Spleen (tissue), 11 donors: ENCODE data around the gene ABHD17B. TPM values are rescaled to one million over a fixed set of nuclear protein-coding genes. Genes with fewer than 3 reads are reported as not detected.
"Not testable (repeated sequence)": the region's sequence is repeated elsewhere in the genome, so short reads cannot be mapped to it uniquely, and the experiment has no call there.

Source experiments
- DNase-seq: peaks from one replicate; pipeline ENCODE4 v3.0.0-alpha.2; 2020
- H3K27ac ChIP-seq, 8 donors: fragments of 200-600 bp; sonication (generic) in 7 of 8; 1 replicate in 4 of 8; 2 replicates in 4 of 8; pipeline versions ENCODE4 v1.5.0 to v1.8.0; 2016 to 2021; ENCODE audit warnings: inconsistent platforms in 4 of 8, mild to moderate bottlenecking in 4 of 8, moderate library complexity in 1 of 8
- H3K27me3 ChIP-seq, 7 donors: fragments of 200-600 bp; sonication (generic) in 6 of 7; replicated peaks in 1 of 7; 1 replicate in 4 of 7; 2 replicates in 3 of 7; pipeline versions ENCODE4 v1.5.0 to v1.8.0; 2016 to 2021; ENCODE audit warnings: inconsistent platforms in 3 of 7, mild to moderate bottlenecking in 1 of 7
- H3K36me3 ChIP-seq, 6 donors: fragments of 200-600 bp; sonication (generic) in 5 of 6; 1 replicate in 4 of 6; 2 replicates in 2 of 6; pipeline versions ENCODE4 v1.5.0 to v1.8.0; 2016 to 2021; ENCODE audit warnings: inconsistent platforms in 2 of 6
- H3K4me1 ChIP-seq, 6 donors: fragments of 200-600 bp; sonication (generic) in 5 of 6; 1 replicate in 3 of 6; 2 replicates in 3 of 6; pipeline versions ENCODE4 v1.5.0 to v1.8.0; 2016 to 2021; ENCODE audit warnings: inconsistent platforms in 3 of 6
- H3K4me3 ChIP-seq, 8 donors: fragments of 200-600 bp; sonication (generic) in 7 of 8; 1 replicate in 4 of 8; 2 replicates in 4 of 8; pipeline versions ENCODE4 v1.5.0 to v1.8.0; 2016 to 2021; ENCODE audit warnings: inconsistent platforms in 4 of 8, mild to moderate bottlenecking in 4 of 8, moderate library complexity in 2 of 8
- H3K9me3 ChIP-seq, 8 donors: fragments of 200-600 bp; sonication (generic) in 7 of 8; 1 replicate in 4 of 8; 2 replicates in 4 of 8; pipeline versions ENCODE4 v1.5.0 to v1.8.0; 2016 to 2021; ENCODE audit warnings: inconsistent platforms in 4 of 8
- POLR2A ChIP-seq, 3 donors: fragments of 450-650 bp; IDR thresholded peaks; one replicate each; pipeline ENCODE4 v1.5.1; 2017; ENCODE audit warnings: antibody characterized with exemption in 3 of 3, mild to moderate bottlenecking in 1 of 3
- POLR2AphosphoS5 ChIP-seq, 3 donors: sonication (generic); formaldehyde crosslinking; IDR thresholded peaks; one replicate each; pipeline ENCODE4 v1.5.1; 2017; ENCODE audit warnings: antibody characterized with exemption in 3 of 3
- WGBS, 5 donors: extraction: QIAGEN DNeasy Blood & Tissue Kit in 3 of 5; methylation state at CpG; one replicate each; pipeline versions ENCODE4 v1.1.5 to v1.1.7; 2013 to 2018; 5-methylcytosine and 5-hydroxymethylcytosine counted together
- intact Hi-C: fragments of 100-400 bp; cut with DNase I; formaldehyde crosslinking; loops from one replicate; pipeline ENCODE4 v1.15.0; 2023; ENCODE audit warnings: low total_unique reads
- polyA plus RNA-seq, 3 donors: library from polyadenylated mRNA; stranded (reverse); fragments of 200-250 nt; gene quantifications; one replicate each; pipeline ENCODE4 v1.2.1, GENCODE V29; 2013
- total RNA-seq, 7 donors: library from RNA; depleted of rRNA in 3 of 7; stranded (reverse); fragments of >200 nt in 3 of 7; fragmentation: NEBNext Ultra II Directional in 4 of 7; extraction: Animal tissue kit (Norgen Biotek cat#: 25700) in 4 of 7; gene quantifications; one replicate each; pipeline versions ENCODE4 v1.1.0 to v1.2.1, GENCODE V29; 2016 to 2021
- TF ChIP-seq, protein P1 (sequence below), 11 experiments: fragments of 200-600 bp in 7 of 11; fragments of 450-650 bp in 4 of 11; sonication (generic) in 4 of 11; IDR thresholded peaks in 8 of 11; conservative IDR thresholded peaks in 3 of 11; 1 replicate in 7 of 11; 2 replicates in 4 of 11; pipeline versions ENCODE4 v1.4.0 to v1.8.0; 2016 to 2021; ENCODE audit warnings: antibody characterized with exemption in 11 of 11, inconsistent platforms in 4 of 11, mild to moderate bottlenecking in 1 of 11
- donor health status: healthy with polysubstance abuse.
- donor health status: DM: no; HTN: no; CAD: no; lungs with moderate emphysema.
- donor health status: DM: no; HTN: no; CAD: no.
- donor health status: Bipolar disorder and iron deficiency.
- donor health status: healthy.
- donor health status: DM: no; HTN: no; CAD: no.
- donor health status: DM: yes; HTN: yes; CAD: no.

Gene ABHD17B
- total and polyA plus RNA-seq, 10 donors = 3.6 to 26.6 (median 15.6) TPM

DNA sequence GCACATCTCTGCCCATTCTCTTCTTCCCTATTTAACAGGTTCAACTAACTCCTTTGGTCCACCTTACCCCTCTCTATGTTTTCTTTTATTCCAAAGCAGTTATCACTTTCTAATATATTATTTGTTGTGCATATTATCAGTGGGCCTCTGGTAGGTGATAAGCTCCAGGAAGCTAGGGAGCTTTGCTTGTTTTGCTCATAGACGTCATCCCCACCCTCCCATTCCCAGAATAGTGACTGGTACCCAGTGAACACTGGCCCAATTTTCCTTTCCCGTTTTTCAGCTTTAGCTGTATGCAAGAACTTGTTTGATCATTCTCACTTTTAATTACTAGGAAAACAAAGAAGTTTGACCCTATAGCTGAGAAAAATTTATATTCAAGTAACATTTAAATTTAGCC lies 6.9 kb downstream of the ABHD17B start:
- peaks cover 0 to 17% (median 0%) of the 10 kb centered on the region in 6 donors for H3K36me3 ChIP-seq
- WGBS, 5 donors = 48 to 61% (median 53%) methylated on average over 2 of the region's 2 CpGs
- no peak for DNase-seq
- H3K4me3 ChIP-seq = no peak overlapping the region
- no peaks in the 10 kb centered on the region for H3K9me3 ChIP-seq
- no peak overlapping the region for H3K27ac ChIP-seq
- TF ChIP-seq, protein P1, sequence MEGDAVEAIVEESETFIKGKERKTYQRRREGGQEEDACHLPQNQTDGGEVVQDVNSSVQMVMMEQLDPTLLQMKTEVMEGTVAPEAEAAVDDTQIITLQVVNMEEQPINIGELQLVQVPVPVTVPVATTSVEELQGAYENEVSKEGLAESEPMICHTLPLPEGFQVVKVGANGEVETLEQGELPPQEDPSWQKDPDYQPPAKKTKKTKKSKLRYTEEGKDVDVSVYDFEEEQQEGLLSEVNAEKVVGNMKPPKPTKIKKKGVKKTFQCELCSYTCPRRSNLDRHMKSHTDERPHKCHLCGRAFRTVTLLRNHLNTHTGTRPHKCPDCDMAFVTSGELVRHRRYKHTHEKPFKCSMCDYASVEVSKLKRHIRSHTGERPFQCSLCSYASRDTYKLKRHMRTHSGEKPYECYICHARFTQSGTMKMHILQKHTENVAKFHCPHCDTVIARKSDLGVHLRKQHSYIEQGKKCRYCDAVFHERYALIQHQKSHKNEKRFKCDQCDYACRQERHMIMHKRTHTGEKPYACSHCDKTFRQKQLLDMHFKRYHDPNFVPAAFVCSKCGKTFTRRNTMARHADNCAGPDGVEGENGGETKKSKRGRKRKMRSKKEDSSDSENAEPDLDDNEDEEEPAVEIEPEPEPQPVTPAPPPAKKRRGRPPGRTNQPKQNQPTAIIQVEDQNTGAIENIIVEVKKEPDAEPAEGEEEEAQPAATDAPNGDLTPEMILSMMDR (IDR thresholded peaks at IDR 0.05 in 8 of 11, conservative IDR thresholded peaks at IDR 0.05 in 3 of 11) = no peak
- TF ChIP-seq POLR2A (IDR thresholded peaks at IDR 0.05) (no peak), POLR2AphosphoS5 (IDR thresholded peaks at IDR 0.05) (no peak)
- peaks cover 7 to 100% (median 51%) of the 10 kb centered on the region in 6 donors for H3K4me1 ChIP-seq
- intact Hi-C loops = no loop called here
- no peaks in the 10 kb centered on the region for H3K27me3 ChIP-seq

DNA sequence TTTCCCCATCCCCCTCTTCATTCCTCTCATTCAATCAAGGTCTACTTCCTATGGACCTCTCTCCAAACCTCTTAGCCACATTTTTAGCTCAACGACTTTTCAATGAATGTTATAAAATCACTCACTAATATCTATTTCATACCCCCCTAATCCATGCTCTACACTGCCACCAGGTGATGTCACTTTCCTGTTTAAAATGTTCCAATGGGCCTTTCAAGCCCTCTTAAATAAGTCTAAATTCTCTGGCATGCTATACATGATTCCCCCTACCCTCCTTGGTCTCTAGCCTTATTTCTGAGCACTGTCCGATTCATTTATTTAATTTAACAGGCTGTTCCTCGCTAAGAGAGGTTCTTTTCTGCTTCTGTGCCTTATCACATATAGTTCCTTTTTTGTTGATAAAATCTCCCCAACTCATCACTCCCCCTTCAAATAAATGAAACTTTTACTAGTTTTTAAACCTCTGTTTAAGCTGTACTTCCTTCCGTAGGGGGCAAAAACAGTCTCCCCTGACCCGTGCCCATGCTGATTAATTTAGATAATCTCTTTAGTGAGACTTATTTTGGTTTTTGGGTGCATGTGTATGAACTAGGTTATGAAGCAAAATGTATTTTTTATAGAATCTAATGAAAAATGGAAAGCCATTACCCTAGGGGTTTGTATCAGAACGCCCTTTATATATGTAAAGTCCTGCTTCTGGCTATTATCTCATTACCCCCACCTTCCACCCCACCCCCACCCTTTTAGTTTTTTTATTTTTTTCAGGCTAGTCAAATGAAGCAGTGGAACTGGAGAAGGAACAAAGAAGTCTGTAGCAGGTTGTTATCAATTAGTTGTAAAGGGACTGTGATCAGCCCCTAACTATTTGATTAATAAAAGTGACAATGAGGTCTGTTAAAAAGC lies 9.0 kb downstream of the ABHD17B start:
- TF ChIP-seq POLR2AphosphoS5 (IDR thresholded peaks at IDR 0.05) (no peak), POLR2A (IDR thresholded peaks at IDR 0.05) (no peak)
- TF ChIP-seq, protein P1 (IDR thresholded peaks at IDR 0.05 in 8 of 11, conservative IDR thresholded peaks at IDR 0.05 in 3 of 11) = no peak
- Histone ChIP-seq H3K27ac (peak overlapping the region in 4 of 8 donors; percentile 12 to 29 (median 17)), H3K4me1 (peaks cover 21 to 100% (median 57%) of the 10 kb centered on the region in 6 donors), H3K4me3 (no peak overlapping the region), H3K36me3 (peaks cover 0 to 17% (median 0%) of the 10 kb centered on the region in 6 donors), H3K27me3 (no peaks in the 10 kb centered on the region), H3K9me3 (no peaks in the 10 kb centered on the region)
- WGBS, 5 donors = 15 to 39% (median 30%) methylated on average over 6 of the region's 6 CpGs
- no peak for DNase-seq
- intact Hi-C loops = no loop called here

DNA sequence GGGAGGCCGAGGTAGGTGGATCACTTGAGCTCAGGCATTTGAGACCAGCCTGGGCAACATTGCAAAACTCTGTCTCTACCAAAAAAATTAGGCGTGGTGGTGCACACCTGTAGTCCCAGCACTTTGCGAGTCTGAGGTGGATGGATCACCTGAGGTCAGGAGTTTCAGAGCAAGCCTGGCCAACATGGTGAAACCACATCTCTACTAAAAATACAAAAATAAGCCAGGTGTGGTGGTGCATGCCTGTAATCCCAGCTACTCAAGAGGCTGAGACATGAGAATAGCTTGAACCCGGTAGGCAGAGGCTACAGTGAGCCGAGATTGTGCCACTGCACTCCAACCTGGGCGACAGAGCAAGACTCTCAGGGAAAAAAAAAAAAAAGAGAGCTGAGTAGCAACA lies 12.2 kb downstream of the ABHD17B start:
- H3K4me3 ChIP-seq, H3K36me3 ChIP-seq, DNase-seq, H3K27me3 ChIP-seq, H3K9me3 ChIP-seq, intact Hi-C loops: not testable (repeated sequence)
- WGBS, 5 donors = 84 to 89% (median 86%) methylated on average over 6 of the region's 6 CpGs
- Histone ChIP-seq H3K4me1 (peaks cover 33 to 99% (median 77%) of the 10 kb centered on the region in 6 donors), H3K27ac (peak overlapping the region in 3 of 8 donors; percentile 60 to 76 (median 66))

DNA sequence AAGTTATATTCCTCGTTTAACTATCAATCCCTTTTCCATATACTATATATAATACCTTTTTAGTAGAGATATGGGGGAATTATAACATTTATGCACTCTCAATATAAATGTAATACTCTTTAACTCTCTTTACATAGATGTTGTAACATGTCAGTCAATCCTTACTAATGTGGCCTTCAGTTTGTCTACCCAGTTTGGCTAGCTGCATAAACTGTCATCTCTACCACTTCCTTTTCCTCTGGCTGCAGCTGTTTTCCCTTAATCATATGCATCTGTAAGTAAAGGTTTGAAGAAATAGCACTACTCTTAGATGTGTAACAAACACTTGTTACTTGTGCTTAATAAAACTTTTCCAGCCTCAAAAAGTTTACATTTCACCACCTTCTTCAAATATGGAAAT lies 13.4 kb downstream of the ABHD17B start:
- intact Hi-C loops = no loop called here
- Histone ChIP-seq H3K4me1 (peaks cover 33 to 98% (median 74%) of the 10 kb centered on the region in 6 donors), H3K27me3 (no peaks in the 10 kb centered on the region), H3K4me3 (no peak overlapping the region), H3K36me3 (no peaks in the 10 kb centered on the region), H3K9me3 (no peaks in the 10 kb centered on the region), H3K27ac (peak overlapping the region in 6 of 8 donors; percentile 25 to 76 (median 51))
- DNase-seq = no peak
- 18 to 35% (median 24%) methylated on average over 1 of the region's 1 CpG for WGBS, 5 donors
- TF ChIP-seq POLR2AphosphoS5 (IDR thresholded peaks at IDR 0.05) (no peak), POLR2A (IDR thresholded peaks at IDR 0.05) (no peak)
- TF ChIP-seq, protein P1 (IDR thresholded peaks at IDR 0.05 in 8 of 11, conservative IDR thresholded peaks at IDR 0.05 in 3 of 11) = no peak
